GM13977 (cell line): ENCODE data around the gene ABLIM3.

Experiments
- DNase-seq: peaks from one replicate; pipeline ENCODE4 v3.0.0; 2012; ENCODE audit warnings: low spot score
- CTCF ChIP-seq: IDR thresholded peaks from 2 replicates; pipeline ENCODE4 v1.5.1; 2012; ENCODE audit warnings: mild to moderate bottlenecking, control low read depth; ENCODE audit not compliant: insufficient read depth; ENCODE audit errors: extremely low read depth, missing control alignments
- in situ Hi-C: fragments of 300-500 bp; cut with MboI; formaldehyde crosslinking; loops from one replicate; pipeline ENCODE4 v1.12.0; 2022; ENCODE audit warnings: low sequenced_read_pairs, low pct_unique_long_range_greater_than_20kb, mixed read lengths, inconsistent platforms; ENCODE audit not compliant: unreplicated experiment

Gene ABLIM3

GRCh38 chr5:149161850-149162249 is 20.6 kb downstream of the ABLIM3 start:
- no peak for DNase-seq

GRCh38 chr5:149162401-149163084 is 21.2 kb downstream of the ABLIM3 start:
- in situ Hi-C loops: no loop called here
- no peak for TF ChIP-seq CTCF
- no peak for DNase-seq

More at GRCh38 chr5:149161850-149162249, 20.6 kb downstream of the ABLIM3 start:
- in situ Hi-C loops: no loop called here
- no peak for TF ChIP-seq CTCF

- DNase-seq: no peak
- in situ Hi-C loops: no loop called here
- no peak for TF ChIP-seq CTCF
These were observed 23.4 kb downstream of the ABLIM3 start for GRCh38 chr5:149164731-149165130.

- no peak for TF ChIP-seq CTCF
- no peak for DNase-seq
- in situ Hi-C loops: no loop called here
These were observed 24.8 kb downstream of the ABLIM3 start for GRCh38 chr5:149166128-149166527.

GRCh38 chr5:149166591-149167100 is 25.4 kb downstream of the ABLIM3 start:
- no peak for TF ChIP-seq CTCF
- no peak for DNase-seq
- in situ Hi-C loops: no loop called here

GRCh38 chr5:149168276-149168906 is 27.1 kb downstream of the ABLIM3 start:
- no peak for DNase-seq
- in situ Hi-C loops: no loop called here
- TF ChIP-seq CTCF: no peak
